ENCODE measurements around the gene PRSS22. TPM values are rescaled to one million over a fixed set of nuclear protein-coding genes. Genes with fewer than 3 reads are reported as not detected.

PRSS22 gene
- total RNA-seq, 1 donor from 2014 or later, result not detected

DNA sequence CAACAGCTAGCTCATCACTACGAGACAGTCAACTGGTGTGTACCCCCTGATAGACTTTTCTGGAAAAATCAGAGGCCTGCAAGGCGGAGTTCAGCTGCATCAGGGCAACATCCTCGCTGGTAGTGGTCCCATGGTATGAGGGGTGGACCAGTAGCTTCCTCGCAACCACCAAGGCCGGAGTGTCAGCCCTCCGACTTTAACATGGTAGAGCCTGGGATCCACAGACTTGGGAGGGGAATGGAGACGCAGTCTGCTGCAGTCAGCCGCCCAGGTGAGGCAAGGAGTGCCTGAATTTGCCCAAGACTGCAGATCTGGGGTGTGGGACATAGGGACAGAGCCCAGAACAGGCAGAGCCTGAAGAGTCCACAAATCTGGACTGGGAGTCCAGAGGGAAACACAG lies 14.4 kb downstream of the PRSS22 start:
- TF ChIP-seq CTCF (IDR thresholded peaks at IDR 0.05), result no peak
- no peak overlapping the region for H3K4me3 Mint-ChIP-seq (ENCODE audit: unreplicated experiment)
- DNase-seq (ENCODE audit: extremely low spot score, unreplicated experiment), result no peak

DNA sequence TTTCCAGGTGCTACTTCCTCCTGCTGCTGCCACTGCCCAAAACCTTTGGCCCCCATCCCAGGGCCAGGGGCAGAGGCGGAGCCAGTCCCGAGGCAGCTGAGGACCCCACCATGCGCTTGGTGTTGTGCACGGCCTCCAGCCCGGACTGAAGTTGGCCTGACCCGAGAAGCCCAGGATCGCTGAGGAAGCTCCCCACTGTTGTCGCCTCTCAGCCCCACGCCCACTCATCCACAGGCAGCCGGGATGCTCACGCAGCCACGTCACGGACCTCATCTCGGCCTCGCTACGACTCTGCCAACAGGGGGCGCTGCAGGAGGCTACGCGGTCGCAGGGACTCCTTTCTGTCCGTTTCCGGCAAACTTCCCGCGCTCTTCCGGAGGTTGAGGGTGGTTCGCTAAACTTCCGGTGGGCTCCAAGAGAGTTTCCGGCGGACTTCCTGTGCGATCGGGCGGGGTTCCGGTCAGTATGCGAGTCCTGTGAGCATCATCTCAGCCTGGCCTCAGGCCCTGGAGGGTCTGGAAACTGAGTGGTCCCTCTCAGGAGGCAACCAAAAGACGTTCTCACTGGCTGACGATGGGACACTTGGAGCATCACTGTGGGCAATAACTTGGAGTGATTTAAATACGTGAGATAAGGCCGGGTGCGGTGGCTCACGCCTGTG lies 15.5 kb downstream of the PRSS22 start:
- Mint-ChIP-seq H3K27ac (ENCODE audit: unreplicated experiment) (no peak overlapping the region), H3K4me3 (ENCODE audit: unreplicated experiment) (no peak overlapping the region), H3K27me3 (ENCODE audit: unreplicated experiment) (peaks cover 21% of the 10 kb centered on the region), H3K36me3 (ENCODE audit: unreplicated experiment) (no peaks in the 10 kb centered on the region), H3K9me3 (ENCODE audit: unreplicated experiment) (no peaks in the 10 kb centered on the region), H3K4me1 (ENCODE audit: unreplicated experiment) (no peaks in the 10 kb centered on the region)
- no peak for DNase-seq (ENCODE audit: extremely low spot score, unreplicated experiment)
- TF ChIP-seq CTCF (IDR thresholded peaks at IDR 0.05), result peak; percentile 39

More for the DNA sequence above, 14.4 kb downstream of the PRSS22 start:
- no peak overlapping the region for H3K27ac Mint-ChIP-seq (ENCODE audit: unreplicated experiment)
- no peaks in the 10 kb centered on the region for H3K36me3 Mint-ChIP-seq (ENCODE audit: unreplicated experiment)
- H3K9me3 Mint-ChIP-seq (ENCODE audit: unreplicated experiment), result no peaks in the 10 kb centered on the region
- H3K4me1 Mint-ChIP-seq (ENCODE audit: unreplicated experiment), result no peaks in the 10 kb centered on the region
- H3K27me3 Mint-ChIP-seq (ENCODE audit: unreplicated experiment), result peaks cover 21% of the 10 kb centered on the region

- TF ChIP-seq CTCF (IDR thresholded peaks at IDR 0.05), result no peak
These were observed 16.2 kb downstream of the PRSS22 start for GRCh38 chr16:2841606-2842339.

DNA sequence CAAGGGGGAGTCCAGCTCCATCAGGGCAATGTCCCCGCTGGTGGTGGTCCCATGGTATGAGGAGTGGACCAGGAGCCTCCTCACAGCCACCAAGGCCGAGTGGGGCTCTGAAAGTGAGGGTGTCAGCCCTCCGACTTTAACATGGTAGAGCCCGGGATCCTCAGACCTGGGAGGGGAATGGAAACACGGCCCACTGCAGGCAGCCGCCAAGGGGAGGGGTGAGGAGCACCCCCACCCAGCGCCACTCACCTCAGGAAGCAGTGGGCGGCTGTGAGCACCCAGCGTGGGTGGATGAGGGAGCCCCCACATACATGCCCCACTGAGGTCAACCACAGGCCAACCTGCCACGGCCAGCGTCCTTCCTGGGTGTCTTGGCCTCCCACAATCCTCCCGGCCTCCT lies 17.1 kb downstream of the PRSS22 start:
- no peak for TF ChIP-seq CTCF (IDR thresholded peaks at IDR 0.05)
- Mint-ChIP-seq H3K27ac (ENCODE audit: unreplicated experiment) (no peak overlapping the region), H3K4me1 (ENCODE audit: unreplicated experiment) (peaks cover 5% of the 10 kb centered on the region), H3K9me3 (ENCODE audit: unreplicated experiment) (no peaks in the 10 kb centered on the region), H3K4me3 (ENCODE audit: unreplicated experiment) (no peak overlapping the region), H3K27me3 (ENCODE audit: unreplicated experiment) (peaks cover 16% of the 10 kb centered on the region), H3K36me3 (ENCODE audit: unreplicated experiment) (no peaks in the 10 kb centered on the region)
- DNase-seq (ENCODE audit: extremely low spot score, unreplicated experiment), result no peak

More at GRCh38 chr16:2841606-2842339, 16.2 kb downstream of the PRSS22 start:
- Mint-ChIP-seq H3K9me3 (ENCODE audit: unreplicated experiment) (no peaks in the 10 kb centered on the region), H3K27me3 (ENCODE audit: unreplicated experiment) (peaks cover 19% of the 10 kb centered on the region), H3K4me3 (ENCODE audit: unreplicated experiment) (no peak overlapping the region), H3K27ac (ENCODE audit: unreplicated experiment) (no peak overlapping the region), H3K4me1 (ENCODE audit: unreplicated experiment) (peaks cover 2% of the 10 kb centered on the region), H3K36me3 (ENCODE audit: unreplicated experiment) (no peaks in the 10 kb centered on the region)
- no peak for DNase-seq (ENCODE audit: extremely low spot score, unreplicated experiment)

All from osteocyte (in vitro differentiated cells).